ENCODE data around the gene LORICRIN.

Gene LORICRIN

GRCh38 chr1:153250166-153250565 is 9.3 kb upstream of the LORICRIN start:
- no peak for DNase-seq

GRCh38 chr1:153251087-153251486 is 8.4 kb upstream of the LORICRIN start:
- DNase-seq: no peak

GRCh38 chr1:153251562-153251961 is 7.9 kb upstream of the LORICRIN start:
- DNase-seq: no peak

- no peak for DNase-seq
Observed at GRCh38 chr1:153251988-153252387, 7.5 kb upstream of the LORICRIN start.

GRCh38 chr1:153253076-153253475 is 6.4 kb upstream of the LORICRIN start:
- DNase-seq: no peak

GRCh38 chr1:153253693-153254092 is 5.8 kb upstream of the LORICRIN start:
- DNase-seq: no peak

GRCh38 chr1:153260585-153261280 is 1.2 kb downstream of the LORICRIN start:
- DNase-seq: peak; percentile 48 to 69

GRCh38 chr1:153261281-153262069 is 2.0 kb downstream of the LORICRIN start:
- peak in 1 of 2 donors; percentile 6 for DNase-seq

- no peak for DNase-seq
Observed at GRCh38 chr1:153262070-153262366, 2.5 kb downstream of the LORICRIN start.

GRCh38 chr1:153262462-153263157 is 3.1 kb downstream of the LORICRIN start:
- peak in 1 of 2 donors; percentile 27 for DNase-seq

GRCh38 chr1:153265457-153265856 is 6.0 kb downstream of the LORICRIN start:
- DNase-seq: no peak

- no peak for DNase-seq
Observed at GRCh38 chr1:153271711-153272110, 12.2 kb downstream of the LORICRIN start.

- no peak for DNase-seq
Observed at GRCh38 chr1:153272186-153272585, 12.7 kb downstream of the LORICRIN start.

- peak; percentile 4 to 39 for DNase-seq
Observed at GRCh38 chr1:153277852-153278251, 18.4 kb downstream of the LORICRIN start.

GRCh38 chr1:153288634-153289275 is 29.3 kb downstream of the LORICRIN start:
- peak; percentile 7 to 25 for DNase-seq

GRCh38 chr1:153291514-153291913 is 32.0 kb downstream of the LORICRIN start:
- DNase-seq: no peak

GRCh38 chr1:153292185-153292584 is 32.7 kb downstream of the LORICRIN start:
- no peak for DNase-seq

- DNase-seq: no peak
Observed at GRCh38 chr1:153292740-153293479, 33.4 kb downstream of the LORICRIN start.

GRCh38 chr1:153293480-153293775 is 33.9 kb downstream of the LORICRIN start:
- DNase-seq: no peak

- DNase-seq: no peak
Observed at GRCh38 chr1:153293851-153294250, 34.4 kb downstream of the LORICRIN start.

GRCh38 chr1:153302308-153302707 is 42.8 kb downstream of the LORICRIN start:
- DNase-seq: no peak

GRCh38 chr1:153305682-153306081 is 46.2 kb downstream of the LORICRIN start:
- no peak for DNase-seq

All from inflammatory macrophage (primary cell).